ENCODE results near the gene SLX9.
"Not testable (repeated sequence)": the region's sequence is repeated elsewhere in the genome, so short reads cannot be mapped to it uniquely, and the experiment has no call there.

The SLX9 gene

GRCh38 chr21:45010860-45011259 lies 71.0 kb downstream of the SLX9 start:
- no peak for DNase-seq

- DNase-seq, result no peak
Observed at GRCh38 chr21:45011426-45011825, 71.6 kb downstream of the SLX9 start.

GRCh38 chr21:45011911-45012661 lies 72.3 kb downstream of the SLX9 start:
- DNase-seq, result no peak

- no peak for DNase-seq
Observed at GRCh38 chr21:45012662-45013259, 72.9 kb downstream of the SLX9 start.

- DNase-seq, result no peak
Observed at GRCh38 chr21:45013260-45013841, 73.5 kb downstream of the SLX9 start.

GRCh38 chr21:45014747-45015468 lies 75.1 kb downstream of the SLX9 start:
- no peak for DNase-seq

GRCh38 chr21:45015469-45015860 lies 75.6 kb downstream of the SLX9 start:
- no peak for DNase-seq

GRCh38 chr21:45016031-45016405 lies 76.2 kb downstream of the SLX9 start:
- DNase-seq, result no peak

GRCh38 chr21:45016406-45017038 lies 76.7 kb downstream of the SLX9 start:
- no peak for DNase-seq

- DNase-seq, result no peak
Observed at GRCh38 chr21:45017039-45017960, 77.5 kb downstream of the SLX9 start.

- no peak for DNase-seq
Observed at GRCh38 chr21:45018131-45019075, 78.6 kb downstream of the SLX9 start.

- no peak for DNase-seq
Observed at GRCh38 chr21:45019076-45019886, 79.5 kb downstream of the SLX9 start.

GRCh38 chr21:45019887-45020537 lies 80.2 kb downstream of the SLX9 start:
- no peak for DNase-seq

- DNase-seq, result no peak
Observed at GRCh38 chr21:45020629-45021427, 81.0 kb downstream of the SLX9 start.

- no peak for DNase-seq
Observed at GRCh38 chr21:45021428-45022347, 81.9 kb downstream of the SLX9 start.

- no peak for DNase-seq
Observed at GRCh38 chr21:45022348-45022675, 82.5 kb downstream of the SLX9 start.

GRCh38 chr21:45022736-45023135 lies 82.9 kb downstream of the SLX9 start:
- no peak for DNase-seq

- not testable (repeated sequence) for DNase-seq
Observed at GRCh38 chr21:45024516-45024915, 84.7 kb downstream of the SLX9 start.
